MM.1S (cell line): ENCODE results near the gene BMPR1A.

Experiments
- EZH2 ChIP-seq: fragments of 300-600 bp; sonication (generic); optimal IDR thresholded peaks from 2 replicates; pipeline ENCODE3; 2017; ENCODE audit warnings: low read depth, mild to moderate bottlenecking, antibody characterized with exemption, low read length, mixed read lengths
- EZH2phosphoT487 ChIP-seq: fragments of 300-600 bp; sonication (generic); IDR thresholded peaks from 2 replicates; pipeline ENCODE4 v1.6.1; 2018; ENCODE audit warnings: antibody characterized with exemption, low read length
- TF ChIP-seq, protein P1 (sequence below): fragments of 300-600 bp; sonication (generic); IDR thresholded peaks from 2 replicates; pipeline ENCODE4 v1.5.1; 2016; ENCODE audit warnings: antibody characterized with exemption, low read length, mixed read lengths

DNA sequence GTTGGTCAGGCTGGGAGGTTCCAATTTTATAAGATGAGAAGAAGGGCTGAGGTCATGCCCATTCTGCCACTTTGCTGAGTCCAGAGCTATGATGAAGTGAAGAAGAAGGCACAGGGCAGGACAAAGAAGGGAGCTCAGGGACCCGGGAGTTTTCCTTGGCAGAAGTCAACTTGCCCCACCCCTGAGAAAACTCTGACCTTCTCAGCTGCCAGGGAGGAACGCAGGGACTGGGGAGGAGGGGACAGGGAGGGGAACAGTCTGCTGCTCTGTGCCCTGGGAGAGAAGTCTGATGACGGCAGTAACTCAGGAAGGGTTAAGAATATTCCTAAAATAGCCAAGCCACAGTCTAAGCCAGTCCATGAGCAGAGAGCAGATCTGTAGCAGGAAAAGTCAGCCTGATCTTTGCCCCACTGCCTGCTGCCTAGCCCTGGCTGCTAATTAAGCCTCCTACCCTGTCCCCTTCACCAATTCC lies 223.6 kb downstream of the BMPR1A start:
- TF ChIP-seq, protein P1, sequence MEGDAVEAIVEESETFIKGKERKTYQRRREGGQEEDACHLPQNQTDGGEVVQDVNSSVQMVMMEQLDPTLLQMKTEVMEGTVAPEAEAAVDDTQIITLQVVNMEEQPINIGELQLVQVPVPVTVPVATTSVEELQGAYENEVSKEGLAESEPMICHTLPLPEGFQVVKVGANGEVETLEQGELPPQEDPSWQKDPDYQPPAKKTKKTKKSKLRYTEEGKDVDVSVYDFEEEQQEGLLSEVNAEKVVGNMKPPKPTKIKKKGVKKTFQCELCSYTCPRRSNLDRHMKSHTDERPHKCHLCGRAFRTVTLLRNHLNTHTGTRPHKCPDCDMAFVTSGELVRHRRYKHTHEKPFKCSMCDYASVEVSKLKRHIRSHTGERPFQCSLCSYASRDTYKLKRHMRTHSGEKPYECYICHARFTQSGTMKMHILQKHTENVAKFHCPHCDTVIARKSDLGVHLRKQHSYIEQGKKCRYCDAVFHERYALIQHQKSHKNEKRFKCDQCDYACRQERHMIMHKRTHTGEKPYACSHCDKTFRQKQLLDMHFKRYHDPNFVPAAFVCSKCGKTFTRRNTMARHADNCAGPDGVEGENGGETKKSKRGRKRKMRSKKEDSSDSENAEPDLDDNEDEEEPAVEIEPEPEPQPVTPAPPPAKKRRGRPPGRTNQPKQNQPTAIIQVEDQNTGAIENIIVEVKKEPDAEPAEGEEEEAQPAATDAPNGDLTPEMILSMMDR: no peak
- TF ChIP-seq EZH2 (no peak), EZH2phosphoT487 (no peak)
